ENCODE data around the gene CYP2R1.

CYP2R1 gene

DNA sequence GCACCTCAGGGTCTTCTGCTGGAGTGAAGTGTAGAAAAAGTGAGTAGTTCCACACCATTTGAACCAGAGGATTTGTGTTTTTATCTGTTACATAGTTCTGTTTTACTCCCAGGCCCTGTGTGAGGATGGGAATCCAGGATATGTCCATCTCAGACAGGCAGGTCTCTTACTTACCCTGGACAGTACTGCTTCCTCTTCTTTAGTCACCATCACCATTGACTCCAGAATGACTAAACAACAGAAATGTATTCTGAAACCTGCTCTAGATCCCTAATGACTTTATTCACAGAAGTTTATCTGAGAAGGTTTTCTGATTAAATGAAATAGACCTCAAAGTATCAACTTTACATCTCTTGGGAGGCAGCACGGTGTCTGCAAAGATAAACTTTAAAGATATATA is 33.6 kb downstream of the CYP2R1 start:
- no peak overlapping the region for H3K4me3 ChIP-seq (ENCODE audit: low read depth, low read length)
- TF ChIP-seq, protein P1, sequence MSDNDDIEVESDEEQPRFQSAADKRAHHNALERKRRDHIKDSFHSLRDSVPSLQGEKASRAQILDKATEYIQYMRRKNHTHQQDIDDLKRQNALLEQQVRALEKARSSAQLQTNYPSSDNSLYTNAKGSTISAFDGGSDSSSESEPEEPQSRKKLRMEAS (IDR thresholded peaks at IDR 0.05; ENCODE audit: low read depth, low read length) = no peak
- TF ChIP-seq MYC (IDR thresholded peaks at IDR 0.05; ENCODE audit: low read depth, low read length) (no peak), POLR2A (IDR thresholded peaks at IDR 0.05; ENCODE audit: extremely low read depth, insufficient read length) (no peak)
- TF ChIP-seq, protein P2, sequence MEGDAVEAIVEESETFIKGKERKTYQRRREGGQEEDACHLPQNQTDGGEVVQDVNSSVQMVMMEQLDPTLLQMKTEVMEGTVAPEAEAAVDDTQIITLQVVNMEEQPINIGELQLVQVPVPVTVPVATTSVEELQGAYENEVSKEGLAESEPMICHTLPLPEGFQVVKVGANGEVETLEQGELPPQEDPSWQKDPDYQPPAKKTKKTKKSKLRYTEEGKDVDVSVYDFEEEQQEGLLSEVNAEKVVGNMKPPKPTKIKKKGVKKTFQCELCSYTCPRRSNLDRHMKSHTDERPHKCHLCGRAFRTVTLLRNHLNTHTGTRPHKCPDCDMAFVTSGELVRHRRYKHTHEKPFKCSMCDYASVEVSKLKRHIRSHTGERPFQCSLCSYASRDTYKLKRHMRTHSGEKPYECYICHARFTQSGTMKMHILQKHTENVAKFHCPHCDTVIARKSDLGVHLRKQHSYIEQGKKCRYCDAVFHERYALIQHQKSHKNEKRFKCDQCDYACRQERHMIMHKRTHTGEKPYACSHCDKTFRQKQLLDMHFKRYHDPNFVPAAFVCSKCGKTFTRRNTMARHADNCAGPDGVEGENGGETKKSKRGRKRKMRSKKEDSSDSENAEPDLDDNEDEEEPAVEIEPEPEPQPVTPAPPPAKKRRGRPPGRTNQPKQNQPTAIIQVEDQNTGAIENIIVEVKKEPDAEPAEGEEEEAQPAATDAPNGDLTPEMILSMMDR (IDR thresholded peaks at IDR 0.05; ENCODE audit: low read depth, low read length) = no peak
- DNase-seq (ENCODE audit: low read depth) = no peak

DNA sequence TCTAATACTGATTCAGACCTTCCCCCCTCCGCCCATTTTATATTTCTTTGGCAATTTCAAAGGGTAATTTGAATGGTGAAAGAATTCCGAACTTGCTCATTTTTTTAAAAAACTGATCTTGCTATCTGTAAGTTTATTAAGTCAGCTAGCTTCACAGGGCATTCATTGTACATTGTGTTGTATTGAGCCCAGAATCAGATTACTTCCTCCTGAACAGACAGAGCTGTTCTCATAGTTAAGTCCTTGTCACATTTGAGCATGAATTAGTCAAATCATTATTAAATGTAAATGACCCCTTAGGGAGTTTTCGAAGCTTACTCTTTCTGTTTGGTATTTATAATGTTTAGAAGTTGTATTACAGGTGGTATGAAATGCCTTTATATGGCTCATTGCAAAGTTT is 34.4 kb downstream of the CYP2R1 start:
- TF ChIP-seq, protein P2 (IDR thresholded peaks at IDR 0.05; ENCODE audit: low read depth, low read length) = no peak
- no peak for TF ChIP-seq MYC (IDR thresholded peaks at IDR 0.05; ENCODE audit: low read depth, low read length)
- no peak for TF ChIP-seq POLR2A (IDR thresholded peaks at IDR 0.05; ENCODE audit: extremely low read depth, insufficient read length)
- TF ChIP-seq, protein P1 (IDR thresholded peaks at IDR 0.05; ENCODE audit: low read depth, low read length) = no peak
- no peak for DNase-seq (ENCODE audit: low read depth)
- H3K4me3 ChIP-seq (ENCODE audit: low read depth, low read length) = no peak overlapping the region

DNA sequence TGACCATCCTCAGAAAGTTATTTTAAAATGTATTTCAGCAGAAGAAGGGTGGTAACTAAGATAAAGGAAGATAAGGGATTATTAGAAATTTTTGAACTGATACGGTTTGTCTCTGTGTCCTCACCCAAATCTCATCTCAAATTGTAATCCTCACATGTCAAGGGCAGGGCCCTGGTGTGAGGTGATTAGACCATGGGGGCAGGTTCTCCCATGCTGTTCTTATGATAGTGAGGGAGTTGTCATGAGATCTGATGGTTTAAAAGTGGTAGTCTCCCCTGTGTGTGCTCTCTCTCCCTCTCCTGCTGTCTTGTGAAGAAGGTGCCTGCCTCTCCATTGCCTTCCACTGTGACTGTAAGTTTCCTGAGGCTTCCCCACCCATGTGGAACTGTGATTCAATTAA is 36.1 kb downstream of the CYP2R1 start:
- TF ChIP-seq MYC (IDR thresholded peaks at IDR 0.05; ENCODE audit: low read depth, low read length) = no peak
- no peak for TF ChIP-seq POLR2A (IDR thresholded peaks at IDR 0.05; ENCODE audit: extremely low read depth, insufficient read length)
- TF ChIP-seq, protein P2 (IDR thresholded peaks at IDR 0.05; ENCODE audit: low read depth, low read length) = no peak
- TF ChIP-seq, protein P1 (IDR thresholded peaks at IDR 0.05; ENCODE audit: low read depth, low read length) = no peak
- no peak for DNase-seq (ENCODE audit: low read depth)
- H3K4me3 ChIP-seq (ENCODE audit: low read depth, low read length) = no peak overlapping the region

DNA sequence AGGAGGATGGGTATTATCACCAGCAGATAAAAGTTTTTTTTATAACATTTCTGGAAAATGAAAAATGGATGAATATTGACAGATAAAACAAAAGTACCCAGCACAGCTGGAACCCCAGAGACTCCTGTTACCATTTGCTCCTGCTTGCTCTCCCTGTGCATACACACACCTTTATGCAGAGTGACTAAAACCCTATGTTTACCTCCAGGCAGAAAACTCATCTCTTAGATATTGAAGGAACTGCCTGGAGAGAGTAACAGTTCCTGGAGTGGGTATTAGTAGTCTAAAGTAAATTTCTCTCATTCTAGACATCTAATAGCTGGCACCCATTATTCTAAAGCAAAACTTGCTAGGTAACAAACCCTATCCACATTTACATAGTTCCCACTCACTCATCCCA is 38.0 kb downstream of the CYP2R1 start:
- TF ChIP-seq, protein P1 (IDR thresholded peaks at IDR 0.05; ENCODE audit: low read depth, low read length) = no peak
- TF ChIP-seq POLR2A (IDR thresholded peaks at IDR 0.05; ENCODE audit: extremely low read depth, insufficient read length) = no peak
- TF ChIP-seq MYC (IDR thresholded peaks at IDR 0.05; ENCODE audit: low read depth, low read length) = no peak
- TF ChIP-seq, protein P2 (IDR thresholded peaks at IDR 0.05; ENCODE audit: low read depth, low read length) = no peak
- no peak for DNase-seq (ENCODE audit: low read depth)

DNA sequence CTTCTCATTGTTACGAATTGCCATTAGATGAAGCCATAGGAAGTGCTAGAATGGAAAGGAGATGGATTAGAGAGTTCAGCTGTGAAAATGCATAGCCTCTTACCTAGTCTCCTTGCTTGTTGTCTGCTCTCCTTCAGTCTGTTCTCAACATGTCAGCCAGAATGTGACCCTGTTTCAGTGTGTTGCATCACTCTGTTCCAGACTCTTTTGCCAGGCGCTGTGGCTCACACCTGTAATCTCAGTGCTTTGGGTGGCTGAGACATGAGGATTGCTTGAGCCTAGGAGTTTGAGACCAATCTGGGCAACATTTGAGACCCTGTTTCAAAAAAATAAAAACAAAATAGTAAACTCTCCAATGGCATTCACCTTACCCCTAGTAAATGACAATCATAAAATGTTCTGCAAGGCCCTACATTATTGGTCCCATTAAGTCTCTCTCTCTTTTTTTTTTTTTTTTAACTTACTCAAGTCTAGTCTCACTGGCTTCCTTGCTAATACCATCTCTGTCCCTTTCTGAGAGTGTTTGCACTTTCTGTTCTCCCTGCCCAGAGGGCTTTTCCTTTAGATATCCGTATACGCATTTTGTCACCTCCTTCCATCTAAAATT is 39.4 kb downstream of the CYP2R1 start:
- DNase-seq (ENCODE audit: low read depth) = no peak
- no peak overlapping the region for H3K4me3 ChIP-seq (ENCODE audit: low read depth, low read length)
- TF ChIP-seq POLR2A (IDR thresholded peaks at IDR 0.05; ENCODE audit: extremely low read depth, insufficient read length) = no peak
- TF ChIP-seq, protein P2 (IDR thresholded peaks at IDR 0.05; ENCODE audit: low read depth, low read length) = no peak
- TF ChIP-seq MYC (IDR thresholded peaks at IDR 0.05; ENCODE audit: low read depth, low read length) = no peak
- TF ChIP-seq, protein P1 (IDR thresholded peaks at IDR 0.05; ENCODE audit: low read depth, low read length) = no peak

More for the DNA sequence above, 38.0 kb downstream of the CYP2R1 start:
- H3K4me3 ChIP-seq (ENCODE audit: low read depth, low read length) = no peak overlapping the region
